ENCODE results near the gene PHOSPHO1. TPM values are rescaled to one million over a fixed set of nuclear protein-coding genes. Genes with fewer than 3 reads are reported as not detected.
"Not testable (repeated sequence)": the region's sequence is repeated elsewhere in the genome, so short reads cannot be mapped to it uniquely, and the experiment has no call there.

PHOSPHO1 gene
- total RNA-seq, 2 donors from 2014 or later = 0.31 to 0.41 TPM

- ATAC-seq (no peak), DNase-seq (no peak)
- intact Hi-C loops (cut with DNase I) = no loop called here
These were observed 30.0 kb downstream of the PHOSPHO1 start for GRCh38 chr17:49200423-49201083.

- DNase-seq (no peak), ATAC-seq (no peak)
- intact Hi-C loops (cut with DNase I) = no loop called here
These were observed 32.4 kb downstream of the PHOSPHO1 start for GRCh38 chr17:49198211-49198610.

GRCh38 chr17:49197346-49197998 lies 33.1 kb downstream of the PHOSPHO1 start:
- intact Hi-C loops (cut with DNase I) = no loop called here
- ATAC-seq (no peak), DNase-seq (no peak)

- intact Hi-C loops (cut with DNase I) = no loop called here
- DNase-seq (no peak), ATAC-seq (no peak)
These were observed 34.1 kb downstream of the PHOSPHO1 start for GRCh38 chr17:49196520-49196919.

DNA sequence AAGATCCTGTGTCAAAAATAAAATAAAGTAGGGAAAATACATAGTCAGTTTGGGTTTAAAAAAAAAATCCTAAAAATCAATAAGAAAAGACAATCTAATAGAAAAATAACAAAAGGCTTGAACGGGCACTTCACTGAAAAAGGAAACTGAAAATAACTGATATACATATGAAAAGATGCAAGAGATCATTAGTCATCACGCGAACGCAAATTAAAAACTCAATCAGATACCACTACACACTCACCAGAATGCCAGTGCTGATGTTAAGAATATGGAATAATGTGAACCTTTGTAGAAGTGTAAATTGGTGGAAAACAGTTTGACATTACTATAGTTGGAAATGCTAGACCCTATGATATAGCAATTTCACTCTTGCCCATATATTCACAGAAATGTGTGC lies 34.8 kb downstream of the PHOSPHO1 start:
- intact Hi-C loops (cut with DNase I) = no loop called here
- ATAC-seq = no peak
- DNase-seq = no peak

DNA sequence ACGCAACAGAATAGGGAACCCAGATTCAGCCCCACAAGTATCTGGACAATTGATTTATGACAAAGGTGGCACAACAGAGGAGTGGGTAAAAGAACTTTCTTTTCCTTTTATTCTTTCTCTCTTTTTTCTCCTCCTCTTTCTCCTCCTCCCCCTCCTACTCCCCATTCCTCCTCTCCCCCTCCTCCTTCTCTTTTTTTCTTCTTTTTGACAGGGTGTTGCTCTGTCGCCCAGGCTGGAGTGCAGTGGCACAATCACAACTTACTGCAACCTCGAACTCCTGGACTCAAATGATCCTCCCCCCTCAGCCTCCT lies 36.3 kb downstream of the PHOSPHO1 start:
- DNase-seq (no peak), ATAC-seq (no peak)
- intact Hi-C loops (cut with DNase I) = loop anchor here in 1 of 2 donors (5.0 kb wide), 1 partner anchor 33 kb away; no protein-coding TSS in a partner anchor

GRCh38 chr17:49193513-49194296 lies 36.9 kb downstream of the PHOSPHO1 start:
- intact Hi-C loops (cut with DNase I) = loop anchor here in 1 of 2 donors (5.0 kb wide), 1 partner anchor 34 kb away; no protein-coding TSS in a partner anchor
- peak in 1 of 2 donors; percentile 25 for ATAC-seq
- peak; percentile 63 for DNase-seq

DNA sequence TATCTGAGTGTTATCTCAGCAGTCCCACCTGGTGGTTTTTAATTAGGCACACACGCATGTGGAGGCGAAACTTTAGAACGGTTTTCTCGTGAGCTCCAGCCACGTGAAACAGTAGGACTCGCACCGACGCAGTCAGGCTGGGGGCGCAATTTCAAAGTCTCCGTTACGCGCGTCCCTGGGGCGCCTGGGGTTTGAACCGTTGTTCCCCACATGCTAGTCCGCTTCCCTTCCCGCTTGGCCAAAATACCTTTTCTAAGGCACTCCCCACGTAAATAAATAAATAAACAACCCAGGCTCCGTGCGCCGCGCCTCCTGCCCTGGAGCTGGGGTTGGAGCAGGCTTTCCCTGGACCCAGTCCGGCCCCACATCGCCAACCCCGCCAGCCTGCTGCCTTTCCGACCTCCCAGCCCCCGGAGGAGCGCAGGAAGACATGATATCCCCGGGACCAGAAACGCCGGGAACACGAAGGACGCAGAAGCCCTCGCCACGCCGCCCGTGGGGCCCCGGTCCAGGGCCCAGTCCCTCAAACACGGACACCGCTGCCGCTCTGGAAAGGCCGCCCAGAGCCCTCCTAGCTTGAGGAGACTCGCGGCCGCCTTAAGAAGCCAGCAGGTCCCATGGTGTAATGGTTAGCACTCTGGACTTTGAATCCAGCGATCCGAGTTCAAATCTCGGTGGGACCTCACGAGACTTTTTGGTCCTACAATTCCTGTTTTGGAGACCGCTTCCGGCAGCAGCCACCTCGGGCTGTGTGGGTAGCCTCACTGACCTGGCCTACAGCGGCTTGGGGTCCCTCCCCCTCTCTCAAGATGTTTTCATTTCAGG lies 38.5 kb downstream of the PHOSPHO1 start:
- DNase-seq (peak; percentile 86), ATAC-seq (peak; percentile 84 to 89)
- intact Hi-C loops (cut with DNase I) = loop anchor here in 1 of 2 donors (5.0 kb wide), 1 partner anchor 35 kb away; no protein-coding TSS in a partner anchor

DNA sequence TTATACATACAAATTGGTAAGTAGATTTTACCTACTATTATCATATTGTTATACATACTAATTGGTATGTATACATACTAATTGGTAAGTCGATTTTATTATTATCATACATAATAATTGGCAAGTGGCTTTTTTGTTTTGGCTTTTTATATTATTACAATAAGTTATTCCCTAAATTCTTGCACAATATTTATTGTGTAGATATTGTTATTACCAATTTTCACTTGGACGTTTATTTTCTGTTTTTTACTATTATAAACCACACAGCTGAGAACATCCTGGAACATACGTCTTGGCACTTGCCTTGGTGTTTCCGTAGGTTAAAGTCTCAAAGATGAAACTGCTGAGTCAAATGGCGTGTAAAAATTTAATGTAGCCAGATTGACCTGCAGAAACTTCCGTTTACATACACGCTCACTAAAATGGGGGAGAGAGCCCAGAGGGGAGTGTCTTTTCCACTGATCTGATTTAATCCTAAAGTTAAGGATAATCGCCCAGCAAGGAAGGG lies 39.1 kb downstream of the PHOSPHO1 start:
- ATAC-seq = no peak
- no peak for DNase-seq
- intact Hi-C loops (cut with DNase I) = loop anchor here in 1 of 2 donors (5.0 kb wide), 1 partner anchor 36 kb away; no protein-coding TSS in a partner anchor

DNA sequence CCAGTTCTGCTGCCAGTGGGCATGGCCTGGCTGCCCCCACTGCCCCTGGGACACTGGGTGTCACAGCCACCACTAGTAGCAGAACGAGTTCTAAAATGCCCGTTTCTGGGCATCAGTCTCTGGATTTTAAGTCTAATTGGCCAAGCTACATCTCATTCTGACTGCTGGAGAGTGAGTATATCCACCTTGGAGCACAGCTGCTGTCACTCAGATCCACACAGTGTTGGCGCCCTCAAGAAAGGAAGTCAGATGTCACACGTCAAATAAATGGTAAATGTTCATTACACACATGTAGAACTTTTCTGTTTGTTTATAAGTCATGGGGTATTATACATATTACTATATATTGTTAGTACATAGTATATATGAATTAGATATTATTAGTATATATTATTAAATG lies 39.7 kb downstream of the PHOSPHO1 start:
- intact Hi-C loops (cut with DNase I) = loop anchor here in 1 of 2 donors (5.0 kb wide), 1 partner anchor 36 kb away; no protein-coding TSS in a partner anchor
- ATAC-seq (no peak), DNase-seq (no peak)

GRCh38 chr17:49187301-49187700 lies 43.3 kb downstream of the PHOSPHO1 start:
- no peak for DNase-seq
- ATAC-seq = no peak
- intact Hi-C loops (cut with DNase I) = loop anchor here (5.0 to 10.0 kb wide), 2 partner anchors 40 to 108 kb away; no protein-coding TSS in a partner anchor

- intact Hi-C loops (cut with DNase I) = loop anchor here (5.0 to 10.0 kb wide), 2 partner anchors 42 to 109 kb away; no protein-coding TSS in a partner anchor
- not testable (repeated sequence) for DNase-seq, ATAC-seq
These were observed 45.2 kb downstream of the PHOSPHO1 start for GRCh38 chr17:49185381-49185780.

DNA sequence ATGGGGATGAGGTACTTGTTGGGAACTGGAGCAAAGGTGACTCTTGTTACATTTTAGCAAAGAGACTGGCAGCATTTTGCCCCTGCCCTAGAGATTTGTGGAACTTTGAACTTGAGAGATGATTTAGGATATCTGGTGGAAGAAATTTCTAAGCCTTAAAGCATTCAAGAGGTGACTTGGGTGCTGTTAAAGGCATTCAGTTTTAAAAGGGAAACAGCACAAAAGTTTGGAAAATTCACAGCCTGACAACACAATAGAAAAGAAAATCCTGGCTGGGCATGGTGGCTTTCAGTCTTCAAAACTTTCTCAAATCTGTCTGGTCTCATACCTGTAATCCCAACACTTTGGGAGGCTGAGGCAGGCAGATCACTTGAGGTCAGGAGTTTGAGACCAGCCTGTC lies 46.1 kb downstream of the PHOSPHO1 start:
- not testable (repeated sequence) for ATAC-seq, DNase-seq

DNA sequence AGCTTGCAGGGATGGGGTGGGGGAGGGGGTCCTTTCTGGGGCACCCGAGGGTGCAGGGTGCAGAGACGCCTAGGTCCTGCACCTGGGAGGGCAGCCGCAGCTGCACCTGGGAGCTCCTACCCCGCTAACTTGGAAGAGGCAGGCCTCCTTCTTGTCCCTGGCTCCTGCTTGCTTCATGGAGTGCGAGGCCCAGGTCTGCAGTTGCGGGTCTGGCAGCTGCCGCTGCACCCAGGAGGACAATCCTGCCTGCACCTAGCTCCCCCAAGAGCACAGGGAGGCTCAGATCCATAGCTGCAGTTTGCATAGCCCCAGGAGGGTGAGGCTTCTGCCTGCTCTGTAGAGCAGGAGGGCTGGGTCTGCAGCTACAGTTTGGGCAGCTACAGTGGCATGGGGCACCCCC lies 46.8 kb downstream of the PHOSPHO1 start:
- DNase-seq (no peak), ATAC-seq (no peak)
- intact Hi-C loops (cut with DNase I) = loop anchor here in 1 of 2 donors (10.0 kb wide), 1 partner anchor 111 kb away; no protein-coding TSS in a partner anchor

More for the DNA sequence above, 46.1 kb downstream of the PHOSPHO1 start:
- intact Hi-C loops (cut with DNase I) = loop anchor here in 1 of 2 donors (10.0 kb wide), 1 partner anchor 110 kb away; no protein-coding TSS in a partner anchor

DNA sequence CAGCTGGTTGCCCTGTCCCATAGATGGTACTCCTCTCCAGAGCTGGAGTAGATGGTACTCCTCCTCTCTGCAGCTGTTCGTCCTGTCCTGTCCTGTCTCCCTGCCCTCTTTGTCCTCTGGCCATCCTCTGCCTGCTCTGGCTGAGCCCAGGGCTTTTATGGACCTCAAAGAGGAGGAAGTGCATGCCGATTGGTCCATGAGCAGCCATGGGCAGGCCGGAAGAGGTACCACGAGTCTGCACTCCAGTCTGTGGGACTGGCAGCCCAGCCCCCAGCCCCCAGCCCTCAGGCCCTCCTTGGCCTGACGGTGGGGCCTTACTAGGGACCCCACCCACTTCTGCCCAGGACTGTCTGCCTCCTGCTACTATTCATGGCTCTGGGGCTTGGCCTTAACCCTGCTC lies 47.2 kb downstream of the PHOSPHO1 start:
- DNase-seq = no peak
- intact Hi-C loops (cut with DNase I) = loop anchor here in 1 of 2 donors (10.0 kb wide), 1 partner anchor 111 kb away; no protein-coding TSS in a partner anchor
- no peak for ATAC-seq

DNA sequence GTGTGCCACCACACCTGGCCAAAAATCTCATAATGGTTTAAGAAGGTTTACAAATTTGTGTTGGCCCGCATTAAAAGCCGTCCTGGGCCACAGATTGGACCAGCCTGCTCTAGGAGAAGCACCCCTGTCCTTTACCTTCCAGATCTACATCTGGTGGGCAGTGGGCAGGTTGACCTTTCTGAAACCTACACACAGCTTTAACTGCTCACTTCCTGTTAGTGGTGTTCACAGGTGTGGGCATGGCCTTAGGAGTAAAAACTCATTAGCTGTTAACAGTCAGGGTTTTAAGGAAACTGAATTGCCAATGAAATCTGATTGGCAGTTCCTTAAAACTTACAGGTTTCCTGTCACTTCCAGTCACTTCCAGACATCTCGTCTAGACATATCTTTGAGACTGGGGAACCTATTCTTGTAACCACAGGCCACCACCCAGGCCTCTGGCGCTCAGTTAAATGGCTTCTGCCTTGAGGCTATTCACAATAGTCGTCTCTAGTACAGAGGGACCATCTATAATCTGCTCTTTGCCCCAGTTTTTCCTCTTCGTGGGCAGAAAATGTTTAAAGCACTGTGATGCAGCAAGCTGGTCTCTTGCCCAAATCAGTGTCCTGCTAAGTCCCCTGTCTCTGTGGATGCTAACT lies 49.5 kb downstream of the PHOSPHO1 start:
- no peak for ATAC-seq
- DNase-seq = no peak
- intact Hi-C loops (cut with DNase I) = loop anchor here in 1 of 2 donors (10.0 kb wide), 1 partner anchor 114 kb away; no protein-coding TSS in a partner anchor

DNA sequence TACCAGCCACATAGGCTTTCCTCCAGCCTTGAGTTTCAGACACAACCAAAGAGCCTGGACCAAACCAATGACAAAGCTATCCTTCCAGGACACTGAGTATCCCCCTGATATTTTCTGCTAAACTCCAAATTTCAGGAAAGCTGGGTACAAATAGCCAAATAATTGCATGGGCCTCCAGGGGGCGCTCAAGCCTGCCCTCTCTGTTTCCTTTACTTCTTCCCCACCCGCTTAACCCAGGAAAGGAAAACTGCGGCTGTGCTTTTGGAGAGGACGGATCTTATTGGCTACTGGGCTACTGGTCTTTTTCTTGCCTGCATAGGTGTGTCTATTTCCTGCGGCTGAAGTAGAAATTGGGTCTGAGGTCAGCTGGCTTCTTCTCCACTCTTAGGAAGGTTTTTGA lies 50.3 kb downstream of the PHOSPHO1 start:
- ATAC-seq (peak; percentile 30 to 63), DNase-seq (peak; percentile 68)
- intact Hi-C loops (cut with DNase I) = loop anchor here in 1 of 2 donors (10.0 kb wide), 1 partner anchor 114 kb away; no protein-coding TSS in a partner anchor

DNA sequence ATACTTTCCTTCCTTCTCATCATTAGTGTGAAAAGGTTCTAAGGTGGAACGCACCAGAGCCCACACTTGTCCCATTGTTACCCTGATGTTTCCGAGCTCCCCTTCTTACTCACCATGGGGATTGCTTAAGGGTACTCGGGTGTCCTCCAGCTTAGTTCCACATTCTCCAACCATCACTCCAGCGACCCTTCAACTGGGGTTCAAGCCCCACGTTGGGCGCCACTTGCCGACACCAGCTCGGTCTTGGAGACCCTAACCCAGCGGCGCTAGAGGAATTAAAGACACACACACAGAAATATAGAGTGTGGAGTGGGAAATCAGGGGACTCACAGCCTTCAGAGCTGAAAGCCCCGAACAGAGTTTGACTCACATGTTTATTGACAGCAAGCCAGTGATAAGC lies 54.6 kb downstream of the PHOSPHO1 start:
- DNase-seq; ATAC-seq; intact Hi-C loops (cut with DNase I): not testable (repeated sequence)

Measured in left cardiac atrium (tissue), 4 donors.